Tibial artery (tissue), 4 donors: ENCODE results near the gene PIM1.
"Not testable (repeated sequence)": the region's sequence is repeated elsewhere in the genome, so short reads cannot be mapped to it uniquely, and the experiment has no call there.

Experiments used
- DNase-seq, 2 donors: peaks; one replicate each; pipeline ENCODE4 v3.0.0-alpha.2; 2019
- H3K27ac ChIP-seq, 2 donors: fragments of 200-600 bp; sonication (generic) in 1 of 2; 1 replicate in 1 of 2; 2 replicates in 1 of 2; pipeline ENCODE4 v1.5.1; 2018 to 2019; ENCODE audit warnings: mild to moderate bottlenecking in 1 of 2
- H3K27me3 ChIP-seq, 2 donors: fragments of 200-600 bp; sonication (generic) in 1 of 2; one replicate each; pipeline versions ENCODE4 v1.5.1 to v1.6.0; 2016 to 2019
- H3K36me3 ChIP-seq, 3 donors: fragments of 200-600 bp; sonication (generic) in 2 of 3; one replicate each; pipeline ENCODE4 v1.5.1; 2016 to 2019; ENCODE audit warnings: mild to moderate bottlenecking in 2 of 3
- H3K4me1 ChIP-seq, 4 donors: fragments of 200-600 bp; sonication (generic) in 2 of 4; 1 replicate in 3 of 4; 2 replicates in 1 of 4; pipeline ENCODE4 v1.5.1; 2016 to 2019
- H3K4me3 ChIP-seq, 2 donors: fragments of 200-600 bp; sonication (generic) in 1 of 2; 1 replicate in 1 of 2; 2 replicates in 1 of 2; pipeline ENCODE4 v1.5.1; 2018 to 2019; ENCODE audit warnings: mild to moderate bottlenecking in 2 of 2
- H3K9me3 ChIP-seq, 3 donors: fragments of 200-600 bp; sonication (generic) in 1 of 3; one replicate each; pipeline ENCODE4 v1.5.1; 2016 to 2019
- intact Hi-C: fragments of 100-400 bp; cut with DNase I; formaldehyde crosslinking; loops from one replicate; pipeline ENCODE4 v1.15.0; 2023; ENCODE audit warnings: low total_unique reads
- TF ChIP-seq, protein P1 (sequence below), 2 experiments: fragments of 200-600 bp in 1 of 2; fragments of 450-650 bp in 1 of 2; IDR thresholded peaks; one replicate each; pipeline ENCODE4 v1.5.1; 2017 to 2019; ENCODE audit warnings: antibody characterized with exemption in 2 of 2, mild to moderate bottlenecking in 1 of 2, moderate library complexity in 1 of 2

PIM1 gene

DNA sequence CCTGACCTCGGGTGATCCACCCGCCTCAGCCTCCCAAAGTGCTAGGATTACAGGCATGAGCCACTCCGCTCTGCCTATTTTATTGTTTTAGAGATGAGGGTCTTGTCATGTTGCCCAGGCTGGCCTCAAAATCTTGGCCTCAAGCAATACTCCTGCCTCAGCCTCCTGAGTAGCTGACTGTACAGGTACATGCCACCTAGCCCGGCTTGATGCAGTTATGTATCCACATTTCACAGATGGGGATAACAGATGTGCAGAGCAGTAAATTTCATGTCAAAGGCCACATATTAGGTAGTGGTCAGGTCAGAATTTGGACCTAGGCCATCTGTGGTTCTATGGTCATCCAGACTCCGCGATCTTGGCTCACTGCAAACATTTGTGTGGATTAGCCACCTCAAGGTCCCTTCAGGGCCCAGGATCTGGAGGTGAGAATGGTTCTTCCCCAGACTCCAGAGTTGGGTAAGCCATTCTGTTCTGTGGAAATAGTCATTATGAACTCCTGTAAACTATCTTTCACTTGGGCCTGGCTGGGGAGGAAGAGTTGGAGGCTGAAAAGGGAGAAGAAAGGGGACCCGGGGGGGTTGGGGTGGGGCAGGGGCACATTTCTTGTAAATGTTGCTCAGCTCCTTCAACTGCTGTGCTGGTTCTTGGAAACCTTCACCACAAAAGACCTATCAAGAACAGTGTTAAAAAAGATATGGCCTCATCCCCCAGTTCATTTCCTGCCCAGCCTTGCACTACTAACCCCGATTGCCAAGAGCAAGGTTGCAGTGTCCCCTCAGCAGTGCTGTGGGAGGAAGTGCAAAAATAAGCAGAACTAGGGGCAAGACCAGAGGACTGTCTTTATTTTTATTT, 13.0 kb downstream of the PIM1 start:
- intact Hi-C loops = no loop called here
- DNase-seq = peak in 1 of 2 donors; percentile 46
- no peak overlapping the region for H3K4me3 ChIP-seq
- H3K36me3 ChIP-seq = no peaks in the 10 kb centered on the region
- TF ChIP-seq, protein P1, sequence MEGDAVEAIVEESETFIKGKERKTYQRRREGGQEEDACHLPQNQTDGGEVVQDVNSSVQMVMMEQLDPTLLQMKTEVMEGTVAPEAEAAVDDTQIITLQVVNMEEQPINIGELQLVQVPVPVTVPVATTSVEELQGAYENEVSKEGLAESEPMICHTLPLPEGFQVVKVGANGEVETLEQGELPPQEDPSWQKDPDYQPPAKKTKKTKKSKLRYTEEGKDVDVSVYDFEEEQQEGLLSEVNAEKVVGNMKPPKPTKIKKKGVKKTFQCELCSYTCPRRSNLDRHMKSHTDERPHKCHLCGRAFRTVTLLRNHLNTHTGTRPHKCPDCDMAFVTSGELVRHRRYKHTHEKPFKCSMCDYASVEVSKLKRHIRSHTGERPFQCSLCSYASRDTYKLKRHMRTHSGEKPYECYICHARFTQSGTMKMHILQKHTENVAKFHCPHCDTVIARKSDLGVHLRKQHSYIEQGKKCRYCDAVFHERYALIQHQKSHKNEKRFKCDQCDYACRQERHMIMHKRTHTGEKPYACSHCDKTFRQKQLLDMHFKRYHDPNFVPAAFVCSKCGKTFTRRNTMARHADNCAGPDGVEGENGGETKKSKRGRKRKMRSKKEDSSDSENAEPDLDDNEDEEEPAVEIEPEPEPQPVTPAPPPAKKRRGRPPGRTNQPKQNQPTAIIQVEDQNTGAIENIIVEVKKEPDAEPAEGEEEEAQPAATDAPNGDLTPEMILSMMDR (IDR thresholded peaks at IDR 0.05) = no peak
- no peak overlapping the region for H3K27ac ChIP-seq
- no peaks in the 10 kb centered on the region for H3K27me3 ChIP-seq
- H3K9me3 ChIP-seq = no peaks in the 10 kb centered on the region
- no peaks in the 10 kb centered on the region for H3K4me1 ChIP-seq

DNA sequence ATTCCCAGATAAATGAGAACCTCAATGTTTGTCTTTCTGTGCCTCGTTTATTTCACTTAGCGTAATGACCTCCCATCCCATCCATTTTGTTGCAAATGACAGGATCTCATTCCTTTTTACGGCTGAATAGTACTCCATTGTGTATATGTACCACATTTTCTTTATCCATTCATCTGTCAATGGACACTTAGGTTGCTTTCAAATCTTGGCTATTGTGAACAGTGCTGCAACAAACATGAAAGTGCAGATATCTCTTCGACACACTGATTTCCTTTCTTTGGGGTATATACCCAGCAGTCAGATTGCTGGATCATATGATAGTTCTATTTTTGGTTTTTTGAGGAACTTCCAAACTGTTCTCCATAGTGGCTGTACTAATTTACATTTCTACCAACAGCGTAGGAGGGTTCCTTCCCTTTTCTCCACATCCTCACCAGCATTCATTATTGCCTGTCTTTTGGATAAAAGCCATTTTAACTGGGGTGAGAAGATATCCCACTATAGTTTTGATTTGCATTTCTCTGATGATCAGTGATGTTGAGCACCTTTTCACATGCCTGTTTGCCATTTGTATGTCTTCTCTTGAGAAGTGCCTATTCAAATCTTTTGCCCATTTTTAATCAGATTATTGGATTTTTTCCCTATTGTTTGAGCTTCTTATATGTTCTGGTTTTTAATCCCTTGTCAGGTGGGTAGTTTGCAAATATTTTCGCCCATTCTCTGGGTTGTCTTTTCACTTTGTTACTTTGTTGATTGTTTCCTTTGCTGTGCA, 16.2 kb downstream of the PIM1 start:
- DNase-seq, H3K36me3 ChIP-seq, H3K27ac ChIP-seq, H3K27me3 ChIP-seq, H3K4me1 ChIP-seq, H3K9me3 ChIP-seq, intact Hi-C loops, H3K4me3 ChIP-seq: not testable (repeated sequence)

DNA sequence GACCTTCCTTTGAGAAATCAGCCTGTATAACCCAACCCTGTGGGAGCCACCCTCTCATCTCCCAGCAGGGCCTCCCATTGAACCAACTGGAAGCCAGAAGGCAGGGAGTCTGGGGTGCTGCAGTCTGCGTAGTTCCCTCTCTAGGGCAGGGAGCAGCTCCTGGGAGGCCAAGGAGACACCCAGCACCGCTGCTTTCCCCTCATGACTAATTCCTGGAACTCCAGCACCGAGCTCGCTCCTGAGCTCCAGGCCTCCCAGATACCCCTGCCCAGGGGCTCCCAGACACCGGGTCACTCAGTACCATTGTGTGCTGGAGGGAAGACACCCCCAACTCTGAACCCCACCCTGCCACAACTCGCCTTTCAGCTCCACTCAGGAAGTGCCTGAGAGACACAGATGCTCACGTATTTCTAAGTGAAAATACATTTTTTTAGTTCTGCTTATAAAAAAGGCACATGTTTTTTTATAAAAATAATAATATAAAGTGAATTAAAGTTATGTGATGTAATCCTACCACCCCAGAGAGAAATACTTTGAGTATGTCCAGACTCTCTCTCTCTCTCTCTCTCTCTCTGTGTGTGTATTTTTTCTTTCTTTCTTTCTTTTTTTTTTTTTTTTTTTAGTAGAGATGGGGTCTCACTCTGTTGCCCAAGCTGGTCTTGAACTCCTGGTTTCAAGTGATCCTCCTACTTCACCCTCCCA, 17.5 kb downstream of the PIM1 start:
- intact Hi-C loops = no loop called here
- Histone ChIP-seq H3K9me3 (no peaks in the 10 kb centered on the region), H3K4me3 (no peak overlapping the region), H3K27ac (no peak overlapping the region), H3K27me3 (no peaks in the 10 kb centered on the region), H3K36me3 (no peaks in the 10 kb centered on the region), H3K4me1 (no peaks in the 10 kb centered on the region)
- TF ChIP-seq, protein P1 (IDR thresholded peaks at IDR 0.05) = no peak
- no peak for DNase-seq

DNA sequence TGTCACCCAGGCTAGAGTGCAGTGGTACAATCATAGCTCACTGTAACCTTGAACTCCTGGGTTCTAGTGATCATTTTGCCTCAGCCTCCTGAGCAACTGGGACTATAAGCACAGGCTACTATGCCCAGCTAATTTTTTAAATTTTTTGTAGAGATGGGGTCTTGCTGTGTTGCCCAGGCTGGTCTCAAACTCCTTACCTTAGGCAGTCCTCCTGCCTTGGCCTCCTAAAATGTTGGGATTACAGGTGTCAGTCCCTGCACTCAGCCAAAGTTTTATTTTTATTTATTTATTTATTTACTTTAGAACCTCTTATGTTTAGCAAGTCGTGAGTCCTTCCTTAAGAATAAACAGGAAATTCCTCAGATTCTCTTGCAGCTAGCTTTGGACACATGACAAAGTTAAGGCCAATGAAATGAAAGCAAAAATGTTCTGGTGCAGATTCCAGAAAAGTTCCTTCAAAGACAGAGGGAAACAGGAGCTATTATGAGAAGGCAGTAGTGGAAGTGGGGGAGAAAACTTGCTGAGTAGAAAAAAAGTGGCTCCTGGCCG, 19.1 kb downstream of the PIM1 start:
- TF ChIP-seq, protein P1 (IDR thresholded peaks at IDR 0.05) = no peak
- no peak overlapping the region for H3K4me3 ChIP-seq
- H3K27me3 ChIP-seq = no peaks in the 10 kb centered on the region
- no peak overlapping the region for H3K27ac ChIP-seq
- intact Hi-C loops = no loop called here
- no peaks in the 10 kb centered on the region for H3K9me3 ChIP-seq
- H3K36me3 ChIP-seq = no peaks in the 10 kb centered on the region
- DNase-seq = no peak
- no peaks in the 10 kb centered on the region for H3K4me1 ChIP-seq

DNA sequence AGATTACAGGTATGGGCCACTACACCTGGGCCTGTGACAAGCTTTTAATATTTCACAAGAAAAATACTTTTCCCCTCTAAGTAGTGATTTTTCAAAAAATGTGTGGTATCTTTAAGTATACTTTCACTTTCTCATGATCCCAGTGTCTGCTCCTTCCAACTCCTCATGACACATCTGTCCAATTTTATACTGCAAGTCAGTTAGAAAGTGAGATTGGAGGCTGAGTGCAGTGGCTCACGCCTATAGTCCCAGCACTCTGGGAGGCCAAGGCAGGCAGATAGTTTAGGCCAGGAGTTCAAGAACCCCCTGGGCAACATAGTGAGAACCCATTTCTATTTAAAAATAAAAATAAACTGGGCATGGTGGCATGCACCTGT, 20.2 kb downstream of the PIM1 start:
- H3K27me3 ChIP-seq = no peaks in the 10 kb centered on the region
- no peak overlapping the region for H3K27ac ChIP-seq
- H3K4me1 ChIP-seq = no peaks in the 10 kb centered on the region
- TF ChIP-seq, protein P1 (IDR thresholded peaks at IDR 0.05) = no peak
- intact Hi-C loops = no loop called here
- no peak for DNase-seq
- H3K4me3 ChIP-seq = no peak overlapping the region
- H3K9me3 ChIP-seq = no peaks in the 10 kb centered on the region
- no peaks in the 10 kb centered on the region for H3K36me3 ChIP-seq
